HS-5 (cell line): ENCODE measurements around the gene HYAL2.
"Not testable (repeated sequence)": the region's sequence is repeated elsewhere in the genome, so short reads cannot be mapped to it uniquely, and the experiment has no call there.

Experiments used
- DNase-seq: peaks from one replicate; pipeline ENCODE4 v3.0.0-alpha.2; 2012; ENCODE audit warnings: low read depth

HYAL2 gene

DNA sequence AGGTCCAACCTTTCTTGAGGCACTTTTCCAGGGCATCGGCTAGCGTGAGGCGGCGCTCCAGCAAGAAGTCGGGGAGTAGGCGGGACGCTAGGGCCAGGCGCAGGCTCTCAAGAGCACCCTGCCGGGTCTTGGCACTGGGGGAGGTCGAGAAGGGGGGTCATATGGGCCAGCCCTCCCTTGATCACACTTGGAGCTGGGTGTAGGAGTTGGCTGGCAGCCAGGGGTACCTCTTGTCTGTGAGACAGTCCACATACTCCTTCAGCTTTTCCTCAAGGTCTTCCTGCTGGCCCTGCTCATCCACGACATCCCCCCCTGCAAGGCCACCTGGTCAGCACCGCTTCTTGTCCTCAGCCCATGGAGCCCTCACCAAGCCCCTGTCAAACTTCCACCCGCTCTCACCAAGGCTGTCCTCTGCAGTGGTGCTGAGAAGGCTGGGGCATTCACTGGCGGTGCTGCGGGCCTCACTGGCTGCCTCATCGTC lies 32.3 kb downstream of the HYAL2 start:
- DNase-seq = no peak

DNA sequence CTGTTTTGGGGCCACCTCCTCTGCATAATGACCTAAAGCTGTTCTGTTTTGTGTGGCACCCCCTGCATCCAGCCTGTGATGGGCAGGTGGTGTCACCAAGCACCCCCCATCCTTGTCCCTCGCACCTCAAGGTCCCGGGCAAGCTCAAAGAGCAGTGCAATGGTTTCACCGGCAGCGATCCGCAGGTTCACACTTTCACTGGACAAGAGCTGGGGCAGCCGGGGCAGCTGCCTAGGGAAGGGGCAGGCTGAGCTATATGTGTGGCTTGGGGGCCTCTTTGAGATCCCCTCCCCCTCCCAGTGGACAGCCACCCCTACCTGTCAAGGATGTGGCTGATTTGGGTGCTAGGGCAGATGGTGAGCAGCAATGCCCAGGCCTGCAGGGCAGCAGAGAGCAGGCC lies 33.4 kb downstream of the HYAL2 start:
- no peak for DNase-seq

DNA sequence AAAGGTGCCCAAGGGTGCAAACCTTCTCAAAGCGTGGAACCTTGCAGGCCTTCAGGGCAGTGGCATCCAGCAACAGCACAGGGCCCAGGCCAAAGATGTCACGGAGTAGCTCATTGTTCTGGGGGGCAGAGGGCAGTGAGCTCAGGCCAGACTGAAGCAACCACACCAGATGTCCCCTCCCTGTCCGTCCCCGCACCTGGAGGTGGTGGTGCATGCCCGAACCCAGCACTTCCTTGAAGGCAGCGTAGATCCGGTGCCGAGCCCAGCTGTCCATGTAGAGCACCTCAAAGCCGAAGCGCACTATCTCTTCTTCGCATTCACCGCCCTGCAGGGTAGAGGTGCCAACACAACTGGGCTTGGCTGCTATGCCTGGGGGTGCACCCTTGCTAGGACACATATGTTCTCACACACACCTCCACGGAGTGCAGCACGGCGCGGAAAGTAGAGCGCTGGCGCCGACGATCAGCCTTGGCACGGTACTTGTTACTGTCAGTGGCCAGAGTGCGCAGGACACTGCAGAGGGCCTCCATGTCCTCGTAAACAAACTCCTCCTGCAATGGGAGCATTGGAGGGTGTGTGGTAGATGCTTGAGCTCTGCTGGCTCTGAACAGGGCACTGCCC lies 34.0 kb downstream of the HYAL2 start:
- no peak for DNase-seq

DNA sequence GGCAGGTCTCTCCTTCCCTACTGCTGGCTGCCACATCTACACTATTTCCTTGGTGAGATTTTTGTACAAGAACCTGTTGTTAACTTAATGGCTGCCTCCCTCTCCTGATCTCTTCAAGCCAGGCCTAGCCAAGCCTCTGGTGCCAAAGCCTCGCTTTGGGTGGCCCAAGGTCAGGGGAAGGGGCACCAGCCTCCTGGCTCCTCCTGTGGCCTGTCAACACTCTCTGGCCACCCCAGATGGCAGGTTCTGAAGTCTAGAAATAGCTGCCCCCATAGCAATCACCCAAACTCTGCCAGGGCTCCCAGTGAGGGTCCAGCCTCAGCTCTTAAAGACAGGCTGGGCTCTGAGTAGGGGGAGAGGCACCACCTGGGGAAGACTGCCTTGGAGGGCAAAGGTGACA lies 35.3 kb downstream of the HYAL2 start:
- DNase-seq = no peak

DNA sequence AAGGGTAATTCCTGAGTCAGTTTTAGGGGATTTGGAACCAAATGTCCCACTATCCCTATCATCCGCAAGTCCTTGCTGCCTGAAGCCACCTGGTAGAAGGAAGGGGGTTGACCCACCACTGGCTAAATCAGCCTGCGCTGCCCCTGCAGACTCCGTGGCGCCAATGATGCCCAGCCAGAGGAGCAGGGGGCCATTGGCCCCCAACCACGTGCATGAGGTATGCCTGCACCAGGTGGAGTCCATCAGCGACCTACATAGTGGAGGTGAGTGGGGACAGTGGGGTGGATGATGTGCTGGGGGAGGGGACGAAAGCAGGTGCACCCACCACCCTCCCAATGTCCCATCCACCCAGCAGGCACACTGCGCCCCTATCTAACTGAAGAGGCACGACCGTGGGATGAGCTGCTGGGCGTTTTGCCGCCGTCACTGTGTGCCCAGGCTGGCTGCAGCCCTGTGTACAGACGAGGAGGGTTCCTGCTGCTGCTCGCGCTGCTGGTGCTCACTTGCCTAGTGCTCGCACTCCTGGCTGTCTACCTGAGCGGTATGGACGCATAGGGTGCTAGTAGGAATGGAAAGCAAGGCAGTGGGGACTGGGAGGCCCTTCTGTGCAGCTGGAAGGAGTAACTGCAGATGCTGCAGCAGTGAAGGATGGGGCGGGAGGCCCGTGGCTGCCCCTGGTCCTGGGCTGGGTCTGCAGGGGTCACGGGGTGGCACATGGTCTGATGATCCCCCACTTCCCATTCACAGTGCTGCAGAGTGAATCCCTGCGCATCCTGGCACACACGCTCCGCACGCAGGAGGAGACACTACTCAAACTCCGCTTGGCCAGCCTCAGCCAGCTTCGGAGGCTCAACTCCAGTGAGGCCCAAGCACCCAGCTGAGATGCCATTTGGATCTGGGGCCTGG lies 36.0 kb downstream of the HYAL2 start:
- DNase-seq = no peak

DNA sequence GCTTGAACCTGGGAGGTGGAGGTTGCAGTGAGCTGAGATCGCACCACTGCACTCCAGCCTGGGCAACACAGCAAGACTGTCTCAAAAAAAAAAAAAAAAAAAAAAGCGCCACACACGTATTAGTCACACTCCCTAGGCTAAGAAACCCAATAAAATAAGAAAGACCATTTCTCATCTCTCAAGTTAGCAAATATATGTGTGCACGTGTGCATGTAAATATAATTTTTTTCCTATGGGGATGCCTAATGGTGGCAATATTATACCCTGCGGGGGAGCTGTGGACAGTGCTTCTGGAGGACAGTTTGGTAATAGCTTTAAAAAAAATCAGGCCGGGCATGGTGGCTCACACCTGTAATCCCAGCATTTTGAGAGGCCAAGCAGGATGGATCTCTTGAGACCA lies 38.4 kb downstream of the HYAL2 start:
- DNase-seq = not testable (repeated sequence)

DNA sequence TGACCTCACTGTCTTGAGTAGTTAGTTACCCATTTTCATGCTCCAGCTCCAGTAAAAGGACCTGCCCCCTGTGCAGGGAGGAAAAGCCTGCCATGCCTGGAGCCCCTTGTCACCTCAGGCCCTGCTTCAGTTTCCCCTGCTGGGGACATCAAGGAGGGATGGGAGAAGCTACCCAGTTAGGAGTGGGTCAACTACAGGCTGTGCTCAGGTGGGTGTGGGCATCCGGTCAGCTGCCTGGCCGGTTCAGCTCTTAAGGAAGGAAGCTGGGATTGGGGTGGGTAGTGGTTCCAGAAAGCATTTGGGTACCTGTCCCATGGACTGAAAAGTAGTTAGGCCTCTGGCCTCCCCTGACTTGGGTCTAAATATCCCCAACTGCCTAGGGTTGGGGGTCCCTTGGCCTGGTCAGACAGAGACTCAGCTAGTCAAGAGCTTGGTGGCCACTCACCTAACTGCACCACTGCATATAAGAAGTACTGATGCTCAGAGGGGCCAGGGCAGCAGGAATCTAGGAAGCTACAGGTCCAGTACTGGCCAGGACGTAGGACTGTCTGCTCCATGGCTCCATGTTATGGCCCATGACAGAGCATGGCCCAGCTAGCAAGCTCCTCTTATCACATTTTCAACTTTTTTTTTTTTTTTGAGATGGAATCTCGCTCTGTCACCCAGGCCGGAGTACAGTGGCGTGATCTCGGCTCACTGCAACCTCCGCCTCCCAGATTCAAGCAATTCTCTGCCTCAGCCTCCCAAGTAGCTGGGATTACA lies 43.1 kb downstream of the HYAL2 start:
- no peak for DNase-seq

DNA sequence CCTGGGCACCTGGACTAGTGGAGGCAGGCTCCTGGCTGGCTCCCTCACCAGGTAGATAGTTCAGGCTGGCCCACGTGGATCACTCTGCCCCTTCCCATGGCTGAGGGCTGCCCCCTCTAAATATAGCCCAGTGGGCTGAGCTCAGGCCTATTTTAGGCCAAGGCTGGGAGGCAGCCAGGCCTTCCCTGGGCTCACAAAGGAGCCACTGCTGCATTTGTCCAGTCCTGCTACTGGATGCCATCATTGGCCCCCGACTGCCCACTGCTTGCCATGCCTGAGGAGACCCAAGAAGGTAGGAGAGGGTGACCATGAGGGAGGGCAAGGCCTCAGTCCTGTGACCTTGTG lies 43.7 kb downstream of the HYAL2 start, which contains the start of gene LSMEM2:
Gene LSMEM2 (plus strand): TSS at position 208 of the 345 bp plus-strand sequence. CDS start 27 bp downstream, at position 235.
- DNase-seq = no peak

DNA sequence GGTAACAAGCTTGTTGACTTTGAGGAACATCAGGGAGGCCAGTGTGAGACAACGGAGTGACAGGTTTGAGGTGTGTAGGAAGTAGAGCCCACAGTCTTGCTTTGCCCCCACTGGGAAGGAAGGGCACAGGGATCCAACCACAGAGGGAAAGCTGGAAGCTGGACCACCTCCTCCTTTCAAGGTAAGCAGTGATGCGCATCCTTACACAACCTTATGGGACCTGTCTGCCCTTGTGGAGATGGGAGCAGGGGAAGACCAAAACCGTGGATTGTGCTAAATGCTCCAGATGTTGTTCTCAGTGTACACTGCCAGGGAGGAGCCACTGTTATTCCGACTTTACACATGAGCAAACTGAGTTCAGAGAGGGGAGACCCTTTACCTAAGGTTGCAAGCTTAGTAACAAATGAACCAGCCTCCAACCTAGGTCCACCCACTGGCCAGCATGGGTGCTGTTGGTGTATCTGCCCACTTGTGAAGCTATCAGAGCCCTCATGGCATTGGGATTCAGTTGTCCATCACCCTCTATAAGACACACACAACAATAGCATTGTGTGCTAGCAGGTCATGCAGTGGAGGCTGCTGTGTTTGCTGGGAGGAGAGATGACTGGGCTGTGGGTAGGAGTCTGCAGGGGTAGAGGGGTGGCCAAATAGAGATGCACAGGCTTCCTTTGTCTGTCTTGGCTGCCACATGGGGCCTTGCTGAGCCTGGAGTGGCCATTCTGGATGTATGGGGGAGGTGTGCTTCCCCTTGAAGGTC lies 44.2 kb downstream of the HYAL2 start:
- no peak for DNase-seq

DNA sequence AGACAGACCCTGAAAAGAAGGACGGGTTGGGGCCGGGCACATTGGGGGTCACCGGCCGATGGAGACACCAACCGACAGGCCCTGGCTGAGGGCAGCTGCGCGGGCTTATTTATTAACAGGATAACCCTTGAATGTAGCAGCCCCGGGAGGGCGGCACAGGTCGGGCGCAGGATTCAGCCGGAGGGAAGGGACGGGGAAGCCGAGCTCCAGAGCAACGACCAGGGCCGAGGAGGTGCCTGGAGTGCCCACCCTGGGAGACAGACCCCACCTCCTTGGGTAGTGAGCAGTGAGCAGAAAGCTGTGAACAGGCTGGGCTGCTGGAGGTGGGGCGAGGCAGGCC lies 45.8 kb downstream of the HYAL2 start:
- no peak for DNase-seq

DNA sequence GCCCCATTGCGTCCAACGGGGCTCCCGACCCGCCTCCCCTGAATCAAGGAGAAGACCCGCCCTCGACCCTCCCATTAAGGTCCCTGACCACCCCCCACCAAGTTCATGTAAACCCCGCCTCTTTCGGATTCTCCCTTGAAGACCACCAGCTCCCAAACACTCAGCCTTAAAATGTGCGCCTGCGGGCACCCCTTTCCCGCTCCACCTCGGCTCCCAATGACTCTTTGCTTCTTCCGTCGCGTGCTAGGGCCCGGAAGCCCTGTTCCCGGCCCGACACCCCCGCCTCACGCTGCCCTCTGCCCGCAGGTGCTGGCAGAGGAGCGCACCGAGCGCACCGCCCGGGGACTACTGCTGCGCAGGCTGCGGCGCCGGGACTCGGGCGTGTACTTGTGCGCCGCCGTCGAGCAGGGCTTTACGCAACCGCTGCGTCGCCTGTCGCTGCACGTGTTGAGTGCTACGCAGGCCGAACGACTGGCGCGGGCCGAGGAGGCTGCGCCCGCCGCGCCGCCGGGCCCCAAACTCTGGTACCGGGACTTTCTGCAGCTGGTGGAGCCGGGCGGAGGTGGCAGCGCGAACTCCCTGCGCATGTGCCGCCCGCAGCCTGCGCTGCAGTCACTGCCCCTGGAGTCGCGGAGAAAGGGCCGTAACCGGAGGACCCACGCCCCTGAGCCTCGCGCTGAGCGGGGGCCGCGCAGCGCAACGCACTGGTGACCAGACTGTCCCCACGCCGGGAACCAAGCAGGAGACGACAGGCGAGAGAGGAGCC lies 46.4 kb downstream of the HYAL2 start:
- DNase-seq = no peak

DNA sequence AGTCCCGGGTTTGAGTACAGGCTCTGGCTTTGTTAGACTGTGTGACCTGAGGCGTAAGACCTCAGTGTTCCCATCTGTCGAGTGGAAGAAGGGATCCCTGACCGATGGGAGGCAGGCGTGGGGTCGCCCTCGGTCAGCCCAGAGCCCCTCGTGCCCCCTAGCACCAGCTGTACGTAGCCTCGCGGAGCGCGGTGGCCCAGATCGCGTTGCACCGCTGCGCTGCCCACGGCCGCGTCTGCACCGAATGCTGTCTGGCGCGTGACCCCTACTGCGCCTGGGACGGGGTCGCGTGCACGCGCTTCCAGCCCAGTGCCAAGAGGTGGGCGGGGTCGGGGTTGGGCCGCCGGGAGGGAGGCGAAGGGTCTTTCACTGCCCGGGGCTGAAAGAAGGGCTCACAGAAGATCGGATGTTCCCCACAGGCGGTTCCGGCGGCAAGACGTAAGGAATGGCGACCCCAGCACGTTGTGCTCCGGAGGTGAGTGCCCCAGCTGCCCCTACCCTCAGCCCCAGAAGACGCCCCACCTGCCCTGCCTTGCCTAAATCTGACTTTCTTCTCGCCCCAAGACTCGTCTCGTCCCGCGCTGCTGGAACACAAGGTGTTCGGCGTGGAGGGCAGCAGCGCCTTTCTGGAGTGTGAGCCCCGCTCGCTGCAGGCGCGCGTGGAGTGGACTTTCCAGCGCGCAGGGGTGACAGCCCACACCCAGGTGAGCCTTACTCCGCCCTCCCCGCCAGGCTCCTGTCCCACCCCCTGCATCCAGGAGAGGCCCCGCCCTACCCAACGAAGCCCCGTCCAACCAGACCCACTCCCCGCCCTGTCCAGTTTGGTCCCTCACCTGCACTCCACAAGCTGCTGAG lies 47.2 kb downstream of the HYAL2 start:
- no peak for DNase-seq

DNA sequence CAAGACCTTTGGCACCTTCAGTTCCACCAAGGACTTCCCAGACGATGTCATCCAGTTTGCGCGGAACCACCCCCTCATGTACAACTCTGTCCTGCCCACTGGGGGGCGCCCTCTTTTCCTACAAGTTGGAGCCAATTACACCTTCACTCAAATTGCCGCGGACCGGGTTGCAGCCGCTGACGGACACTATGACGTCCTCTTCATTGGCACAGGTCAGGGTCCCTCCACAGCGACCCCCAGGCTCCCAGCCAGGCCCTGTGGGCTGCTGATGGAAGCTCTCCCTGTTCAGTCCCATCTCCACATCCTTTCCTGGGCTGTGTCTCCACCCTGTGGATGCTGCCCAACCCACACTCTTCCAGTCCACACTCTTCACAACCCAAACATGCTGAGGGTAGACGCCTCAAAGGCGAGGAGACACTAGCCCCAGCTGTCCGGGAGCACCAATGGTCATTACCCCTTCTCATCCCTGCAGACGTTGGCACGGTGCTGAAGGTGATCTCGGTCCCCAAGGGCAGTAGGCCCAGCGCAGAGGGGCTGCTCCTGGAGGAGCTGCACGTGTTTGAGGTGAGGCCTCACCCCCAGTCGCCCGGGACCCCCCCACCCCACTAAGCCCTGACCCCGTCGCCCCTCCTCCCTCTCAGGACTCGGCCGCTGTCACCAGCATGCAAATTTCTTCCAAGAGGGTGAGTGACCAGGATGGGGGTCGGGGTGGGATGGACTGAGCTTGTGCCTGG lies 48.0 kb downstream of the HYAL2 start:
- no peak for DNase-seq

DNA sequence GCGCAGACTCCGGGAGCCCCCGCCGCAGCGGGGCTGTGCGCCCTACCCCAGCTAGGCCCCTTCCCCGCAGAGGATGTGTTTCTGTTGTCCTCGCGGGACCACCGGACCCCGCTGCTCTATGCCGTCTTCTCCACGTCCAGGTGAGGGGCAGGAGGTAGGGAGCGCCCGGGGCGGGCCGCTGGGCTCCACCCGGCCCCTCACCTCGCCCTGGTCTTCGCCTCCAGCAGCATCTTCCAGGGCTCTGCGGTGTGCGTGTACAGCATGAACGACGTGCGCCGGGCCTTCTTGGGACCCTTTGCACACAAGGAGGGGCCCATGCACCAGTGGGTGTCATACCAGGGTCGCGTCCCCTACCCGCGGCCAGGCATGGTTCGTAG lies 48.9 kb downstream of the HYAL2 start:
- DNase-seq = no peak

DNA sequence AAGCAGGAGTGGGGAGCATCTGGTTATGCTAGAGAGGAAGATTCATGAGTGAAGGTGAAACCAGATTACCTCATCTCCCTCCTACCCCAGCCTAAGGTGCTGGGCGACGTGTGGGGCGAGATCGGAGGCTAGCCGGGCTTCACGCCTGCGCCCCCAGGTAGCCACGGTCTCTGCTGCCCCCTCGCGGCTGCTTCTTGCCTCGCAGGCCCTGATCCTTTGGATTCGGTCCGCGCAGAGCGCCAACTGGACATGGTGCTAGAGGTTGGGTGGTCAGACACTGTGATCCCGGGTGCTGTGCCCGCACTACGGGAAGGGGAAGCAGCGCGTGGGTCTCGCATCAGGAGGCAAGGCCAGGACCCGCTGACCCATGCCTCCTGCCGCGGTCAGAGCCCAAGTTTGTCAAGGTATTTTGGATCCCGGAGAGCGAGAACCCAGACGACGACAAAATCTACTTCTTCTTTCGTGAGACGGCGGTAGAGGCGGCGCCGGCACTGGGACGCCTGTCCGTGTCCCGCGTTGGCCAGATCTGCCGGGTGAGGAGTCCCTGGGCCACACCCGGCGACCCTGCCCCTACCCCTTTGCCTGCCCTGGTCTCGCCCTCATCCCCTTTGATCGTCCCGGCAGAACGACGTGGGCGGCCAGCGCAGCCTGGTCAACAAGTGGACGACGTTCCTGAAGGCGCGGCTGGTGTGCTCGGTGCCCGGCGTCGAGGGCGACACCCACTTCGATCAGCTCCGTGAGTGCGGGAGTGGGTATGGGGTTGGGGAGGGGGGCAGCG lies 49.4 kb downstream of the HYAL2 start:
- DNase-seq = no peak

DNA sequence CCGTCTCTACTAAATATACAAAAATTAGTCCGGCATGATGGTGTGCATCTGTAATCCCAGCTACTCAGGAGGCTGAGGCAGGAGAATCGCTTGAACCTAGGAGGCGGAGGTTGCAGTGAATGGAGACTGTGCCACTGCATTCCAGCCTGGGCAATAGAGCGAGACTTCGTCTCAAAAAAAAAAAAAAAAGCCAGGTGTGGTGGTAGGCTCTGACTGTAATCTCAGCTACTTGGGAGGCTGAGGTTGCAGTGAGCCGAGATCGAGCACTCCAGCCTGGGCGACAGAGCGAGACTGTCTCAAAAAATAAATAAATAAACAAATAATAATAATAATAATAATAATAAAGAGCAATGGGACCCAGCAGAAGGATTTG lies 50.0 kb downstream of the HYAL2 start:
- not testable (repeated sequence) for DNase-seq

DNA sequence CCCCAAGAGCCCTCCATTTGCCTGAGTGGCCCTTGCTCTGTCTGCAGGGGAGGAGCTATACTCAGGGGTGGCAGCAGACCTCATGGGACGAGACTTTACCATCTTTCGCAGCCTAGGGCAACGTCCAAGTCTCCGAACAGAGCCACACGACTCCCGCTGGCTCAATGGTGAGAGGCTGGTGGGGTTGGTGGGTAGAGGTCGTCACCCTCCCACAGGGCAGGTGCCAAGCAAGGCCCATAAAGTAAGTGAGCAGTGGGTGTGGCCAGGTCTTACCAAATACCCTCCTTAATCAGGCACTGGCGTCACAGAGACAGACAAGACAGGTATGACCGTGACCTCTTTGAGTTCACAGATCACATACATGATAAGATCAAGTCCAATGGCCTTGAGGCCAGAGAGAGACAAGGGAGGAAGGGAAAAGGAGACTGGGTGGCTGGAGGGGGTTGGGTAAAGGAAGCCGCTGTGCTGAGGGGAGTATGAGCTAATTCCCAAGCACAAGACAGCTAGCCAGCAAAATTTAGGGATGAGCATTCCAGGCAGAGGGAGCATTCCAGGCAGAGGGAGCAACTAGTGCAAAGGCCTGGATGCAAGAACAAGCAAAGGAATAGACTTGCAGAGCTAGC lies 51.1 kb downstream of the HYAL2 start:
- no peak for DNase-seq

DNA sequence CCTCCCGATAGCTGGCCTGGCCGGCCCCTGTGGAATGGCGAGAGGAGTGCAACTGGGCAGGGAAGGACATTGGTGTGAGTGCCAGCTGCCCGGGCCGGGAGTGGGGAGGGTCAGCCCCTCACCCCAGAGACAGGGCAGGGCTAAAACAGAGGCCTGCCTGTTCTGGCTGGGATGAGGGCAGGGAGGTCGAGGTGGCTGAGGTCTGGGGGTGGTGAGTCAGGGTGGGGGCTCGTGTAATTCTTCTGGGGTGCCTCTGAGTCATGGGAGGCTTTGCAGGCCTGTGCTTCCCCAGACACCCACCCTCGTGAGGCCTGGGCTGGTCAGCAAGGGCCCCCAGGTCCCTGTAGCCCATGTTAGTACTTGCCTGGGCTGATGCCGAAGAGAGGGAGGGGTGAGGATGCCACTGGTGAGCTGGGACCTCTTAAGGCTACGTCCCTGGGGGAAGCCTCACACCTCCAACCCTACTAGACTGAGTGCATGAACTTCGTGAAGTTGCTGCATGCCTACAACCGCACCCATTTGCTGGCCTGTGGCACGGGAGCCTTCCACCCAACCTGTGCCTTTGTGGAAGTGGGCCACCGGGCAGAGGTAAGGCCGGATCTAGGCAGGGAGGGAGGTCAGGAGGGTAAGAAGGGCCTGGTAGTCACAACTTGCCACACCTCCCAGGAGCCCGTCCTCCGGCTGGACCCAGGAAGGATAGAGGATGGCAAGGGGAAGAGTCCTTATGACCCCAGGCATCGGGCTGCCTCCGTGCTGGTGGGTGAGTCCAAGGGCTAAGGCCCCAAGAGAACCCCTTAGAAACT lies 51.9 kb downstream of the HYAL2 start:
- no peak for DNase-seq
